GM12891 (cell line): ENCODE data around the gene SLC19A2.
"Not testable (repeated sequence)": the region's sequence is repeated elsewhere in the genome, so short reads cannot be mapped to it uniquely, and the experiment has no call there.

Source experiments
- DNase-seq: peaks from one replicate; pipeline ENCODE4 v3.0.0; 2011; ENCODE audit warnings: low spot score; ENCODE audit not compliant: insufficient read length
- FAIRE-seq: peaks from 2 replicates; lab custom pipeline; 2011; peaks lifted over from hg19 to GRCh38; lab: Jason Lieb, UNC
- PAX5 ChIP-seq: IDR thresholded peaks from 2 replicates; pipeline ENCODE4 v1.6.1; 2011; ENCODE audit warnings: low read length, moderate library complexity, mild to moderate bottlenecking; ENCODE audit not compliant: insufficient read depth, severe bottlenecking
- POLR2A ChIP-seq: IDR thresholded peaks from 2 replicates; pipeline ENCODE4 v1.6.1; 2011; ENCODE audit warnings: low read depth, low read length, control low read depth
- POLR2AphosphoS5 ChIP-seq: IDR thresholded peaks from 2 replicates; pipeline ENCODE4 v1.6.1; 2011; ENCODE audit warnings: low read depth, low read length, control low read depth
- POU2F2 ChIP-seq: IDR thresholded peaks from 2 replicates; pipeline ENCODE4 v1.6.1; 2011; ENCODE audit warnings: low read depth, mild to moderate bottlenecking, control low read depth, low read length, moderate library complexity
- SPI1 ChIP-seq: IDR thresholded peaks from 2 replicates; pipeline ENCODE4 v1.6.1; 2011; ENCODE audit warnings: low read depth, low read length, control low read depth
- TAF1 ChIP-seq: IDR thresholded peaks from 2 replicates; pipeline ENCODE4 v1.6.1; 2011; ENCODE audit warnings: low read depth, low read length, control low read depth

SLC19A2 gene

DNA sequence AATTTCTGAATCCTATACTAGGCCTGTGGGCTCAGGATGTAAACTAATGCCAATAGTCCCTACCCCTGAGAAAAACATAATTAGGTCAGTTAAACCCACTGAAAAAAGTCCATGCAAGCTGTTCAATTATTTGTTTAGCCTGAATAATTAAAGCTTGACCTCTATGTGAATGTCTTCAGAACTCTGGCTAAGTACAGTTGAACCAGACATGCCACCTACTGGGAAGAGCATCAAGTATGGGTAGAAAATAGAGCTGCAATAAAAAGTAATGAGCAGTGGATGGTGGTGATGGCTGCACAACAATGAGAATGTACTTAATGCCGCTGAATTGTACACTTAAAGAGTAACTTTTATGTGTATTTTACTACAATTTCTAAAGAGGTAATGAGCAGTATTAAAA is 23.6 kb upstream of the SLC19A2 start:
- FAIRE-seq (no peak), DNase-seq (no peak)

DNA sequence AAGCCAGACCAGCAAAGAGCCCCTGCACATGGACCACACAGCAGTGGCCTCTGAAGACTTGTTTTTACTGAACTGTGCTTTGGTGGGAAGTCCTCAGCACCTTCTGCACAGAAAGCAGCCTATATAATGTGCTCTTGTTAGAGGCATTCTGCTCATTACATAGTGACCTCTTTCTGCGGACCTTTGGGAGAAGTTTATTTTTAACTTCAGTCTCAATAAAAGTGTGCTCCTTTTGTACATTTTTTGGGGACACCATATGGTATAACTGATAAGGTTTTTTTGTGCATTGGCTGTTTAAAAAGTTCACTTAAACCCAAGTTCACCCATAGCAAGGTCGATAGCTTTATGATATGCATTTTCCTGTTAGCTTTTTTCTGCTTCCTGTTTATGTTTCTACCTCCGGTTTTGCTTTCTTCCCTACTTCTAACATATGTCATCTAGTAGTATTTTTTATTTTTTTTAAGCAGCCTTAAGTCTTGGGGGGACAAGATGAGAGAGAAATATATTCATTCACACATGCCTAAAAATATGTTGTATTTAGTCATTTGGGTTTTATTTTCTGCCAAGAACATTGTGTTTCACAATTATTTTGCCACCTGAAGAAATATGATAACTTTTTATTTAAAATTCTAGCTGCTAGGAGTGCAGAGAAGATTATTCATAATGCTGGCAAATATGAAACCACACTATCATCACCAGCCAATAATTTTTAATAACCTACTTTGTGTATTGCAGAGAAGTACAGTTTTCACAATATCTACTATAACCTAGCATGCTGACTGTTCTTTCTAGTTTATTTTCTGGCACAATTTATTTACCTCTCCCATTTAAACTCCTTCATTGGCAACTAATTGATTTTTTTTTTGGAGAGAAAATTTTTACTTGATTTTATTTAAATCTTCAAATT is 22.9 kb upstream of the SLC19A2 start:
- FAIRE-seq, result no peak
- DNase-seq, result no peak
- no peak for TF ChIP-seq POU2F2
- no peak for TF ChIP-seq TAF1
- TF ChIP-seq POLR2AphosphoS5, result no peak
- no peak for TF ChIP-seq PAX5
- TF ChIP-seq SPI1, result no peak
- no peak for TF ChIP-seq POLR2A

More for the DNA sequence above, 23.6 kb upstream of the SLC19A2 start:
- TF ChIP-seq POLR2AphosphoS5 (no peak), TAF1 (no peak), PAX5 (no peak), POU2F2 (no peak), SPI1 (no peak), POLR2A (no peak)

DNA sequence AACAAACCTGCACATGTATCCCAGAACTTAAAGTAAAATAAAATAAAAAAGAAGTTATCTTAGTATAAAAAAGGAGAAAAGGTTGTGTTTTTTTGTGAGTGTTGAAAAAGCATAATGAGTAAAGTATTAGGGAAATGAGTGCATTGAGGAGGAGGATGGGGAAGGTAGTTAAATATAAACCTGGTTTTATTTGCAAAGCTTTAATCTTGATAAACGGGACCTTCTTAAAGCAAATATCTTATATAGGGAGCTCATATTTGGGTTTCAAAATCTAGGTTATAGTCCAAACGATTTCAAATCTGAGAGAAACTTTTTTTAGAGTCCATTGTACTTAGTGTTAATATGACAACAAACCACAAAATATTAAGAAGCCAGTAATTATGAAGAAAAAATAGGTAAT is 21.7 kb upstream of the SLC19A2 start:
- TF ChIP-seq POLR2AphosphoS5 (no peak), TAF1 (no peak), POU2F2 (no peak), PAX5 (no peak), POLR2A (no peak), SPI1 (no peak)
- FAIRE-seq (no peak), DNase-seq (no peak)

DNA sequence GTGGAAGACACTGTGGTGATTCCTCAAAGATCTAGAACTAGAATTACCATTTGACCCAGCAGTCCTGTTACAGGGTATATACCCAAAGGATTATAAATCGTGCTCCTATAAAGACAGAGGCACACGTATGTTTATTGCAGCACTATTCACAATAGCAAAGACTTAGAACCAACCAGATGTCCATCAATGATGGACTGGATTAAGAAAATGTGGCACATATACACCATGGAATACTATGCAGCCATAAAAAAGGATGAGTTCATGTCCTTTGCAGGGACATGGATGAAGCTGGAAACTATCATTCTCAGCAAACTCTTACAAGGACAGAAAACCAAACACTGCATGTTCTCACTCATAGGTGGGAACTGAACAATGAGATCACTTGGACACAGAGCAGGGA is 17.9 kb upstream of the SLC19A2 start:
- DNase-seq, FAIRE-seq: not testable (repeated sequence)

DNA sequence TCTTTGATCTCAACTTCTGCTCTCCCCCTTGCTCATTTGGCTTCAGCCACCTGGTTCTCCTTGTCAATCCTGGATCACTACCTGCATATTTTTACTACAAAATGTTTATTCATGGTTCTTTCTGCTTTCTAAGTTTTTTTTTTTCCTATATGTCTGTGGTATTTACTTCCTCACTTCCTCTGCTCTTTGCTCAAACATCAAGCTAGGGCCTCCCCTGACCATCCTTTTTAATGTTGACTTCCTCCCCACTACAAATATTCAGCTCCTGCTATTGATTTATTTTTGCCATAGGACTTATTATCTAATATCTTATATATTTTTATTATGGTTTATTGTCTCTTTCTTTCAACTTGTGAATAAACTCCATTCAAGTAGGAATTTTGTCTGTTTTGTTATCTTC is 14.1 kb upstream of the SLC19A2 start:
- TF ChIP-seq PAX5, result no peak
- no peak for TF ChIP-seq TAF1
- TF ChIP-seq POU2F2, result no peak
- no peak for TF ChIP-seq POLR2A
- TF ChIP-seq POLR2AphosphoS5, result no peak
- TF ChIP-seq SPI1, result no peak
- DNase-seq, result no peak
- FAIRE-seq, result no peak

DNA sequence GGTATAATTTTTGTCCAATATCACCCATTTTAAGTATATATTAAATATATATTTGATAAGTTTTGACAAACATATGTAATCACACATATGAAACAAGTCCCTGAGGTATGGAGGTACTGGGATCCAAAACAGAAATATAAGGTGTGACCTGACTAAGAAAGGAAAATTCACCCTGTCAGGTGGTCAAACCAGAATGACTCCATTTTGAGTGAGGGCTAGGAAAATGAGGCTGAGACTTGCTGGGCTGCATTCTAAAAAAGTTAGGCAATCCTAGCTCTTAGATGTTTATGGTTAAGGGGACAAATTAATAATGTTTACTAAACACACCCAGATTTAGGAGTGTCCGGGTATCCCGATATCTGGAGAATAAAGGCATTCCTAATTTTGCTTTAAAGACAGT is 11.6 kb upstream of the SLC19A2 start:
- TF ChIP-seq POU2F2, result no peak
- TF ChIP-seq POLR2A, result no peak
- TF ChIP-seq PAX5, result no peak
- no peak for TF ChIP-seq TAF1
- TF ChIP-seq POLR2AphosphoS5, result no peak
- TF ChIP-seq SPI1, result no peak
- DNase-seq, result no peak
- FAIRE-seq, result no peak

DNA sequence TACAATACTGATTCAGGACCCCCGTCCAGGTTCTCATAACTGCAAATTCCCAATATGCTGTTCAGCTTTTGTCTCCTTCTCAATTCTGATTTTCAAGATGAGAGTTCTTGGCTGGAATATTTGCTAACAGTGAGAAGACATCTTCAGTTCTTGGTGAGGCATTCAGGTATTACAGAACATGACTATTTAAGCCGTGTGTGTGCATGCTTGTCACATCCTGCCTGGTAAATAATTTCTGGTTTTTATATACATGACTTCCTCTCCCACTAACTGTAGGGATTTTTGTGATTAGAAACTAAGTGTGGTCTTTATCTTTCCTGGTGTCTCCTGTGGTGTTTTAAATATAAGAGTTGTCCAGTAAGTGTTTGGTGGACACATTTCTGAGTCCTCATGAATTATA is 10.2 kb upstream of the SLC19A2 start:
- DNase-seq (no peak), FAIRE-seq (no peak)
- TF ChIP-seq SPI1, result no peak
- TF ChIP-seq PAX5, result no peak
- no peak for TF ChIP-seq POLR2A
- no peak for TF ChIP-seq POLR2AphosphoS5
- no peak for TF ChIP-seq TAF1
- TF ChIP-seq POU2F2, result no peak

DNA sequence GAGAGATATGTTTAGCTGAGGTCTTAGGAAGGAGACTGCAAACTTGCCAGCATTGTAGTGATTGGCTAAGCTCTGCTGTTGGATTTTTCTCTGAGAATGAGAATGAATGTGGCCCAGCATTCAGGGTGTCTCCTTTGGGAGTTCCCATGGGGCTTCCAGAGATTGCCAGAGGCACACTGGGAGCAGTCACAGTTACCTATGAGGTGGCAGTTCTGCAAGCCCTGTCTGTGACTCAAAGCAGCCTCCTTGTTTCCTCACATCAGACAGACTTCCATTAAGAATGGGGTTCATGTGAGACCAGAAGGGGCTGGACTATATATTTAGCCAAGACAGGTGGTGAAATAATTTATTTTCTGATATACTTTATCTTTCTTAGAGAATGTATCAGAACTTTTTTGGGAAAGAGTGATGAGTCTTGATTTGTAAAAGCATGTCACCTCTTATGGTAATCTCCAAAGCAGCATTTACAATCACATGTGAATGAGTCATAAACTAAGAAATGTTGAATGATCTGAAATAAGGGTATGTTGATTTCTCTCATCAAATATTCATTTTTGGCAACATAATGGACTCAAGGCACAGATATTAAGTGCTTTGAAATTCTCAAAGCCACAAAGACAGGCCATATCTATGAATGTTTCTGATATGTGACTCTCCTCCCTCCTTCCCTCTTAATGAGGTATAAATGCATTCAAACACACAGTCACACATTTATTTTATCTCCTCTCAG is 9.5 kb upstream of the SLC19A2 start:
- FAIRE-seq, result no peak
- no peak for TF ChIP-seq PAX5
- no peak for TF ChIP-seq POLR2A
- no peak for TF ChIP-seq SPI1
- TF ChIP-seq TAF1, result no peak
- no peak for TF ChIP-seq POU2F2
- no peak for TF ChIP-seq POLR2AphosphoS5

DNA sequence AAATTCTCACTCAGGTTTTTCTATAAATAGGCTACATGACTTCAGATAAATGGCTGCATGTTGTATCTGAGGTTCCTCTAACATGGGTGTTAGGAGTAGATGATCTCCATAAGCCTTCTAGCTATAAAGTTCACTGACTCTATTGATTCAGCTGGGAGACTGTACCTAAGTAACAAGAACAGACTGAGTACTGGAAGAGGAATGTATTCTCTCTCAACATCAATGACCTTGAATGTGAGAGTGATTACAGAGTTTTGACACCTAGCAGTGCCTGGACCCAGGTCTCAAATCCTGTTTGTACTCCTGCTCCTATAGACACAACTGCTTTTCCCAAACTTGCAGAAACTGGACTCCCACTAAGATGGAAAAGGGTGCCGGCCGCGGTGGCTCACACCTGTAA is 8.6 kb upstream of the SLC19A2 start:
- DNase-seq (no peak), FAIRE-seq (no peak)
- TF ChIP-seq PAX5, result no peak
- TF ChIP-seq TAF1, result no peak
- TF ChIP-seq POU2F2, result no peak
- TF ChIP-seq POLR2AphosphoS5, result no peak
- no peak for TF ChIP-seq SPI1
- TF ChIP-seq POLR2A, result no peak

More for the DNA sequence above, 9.5 kb upstream of the SLC19A2 start:
- DNase-seq, result no peak
